GM21390 (cell line): ENCODE measurements around the gene CDHR4.
"Not testable (repeated sequence)": the region's sequence is repeated elsewhere in the genome, so short reads cannot be mapped to it uniquely, and the experiment has no call there.

ENCODE experiments used
- ATAC-seq: cut with Tn5 transposase; IDR thresholded peaks from one replicate; pipeline ENCODE4 v1.9.1; 2021; ENCODE audit not compliant: unreplicated experiment

The CDHR4 gene

DNA sequence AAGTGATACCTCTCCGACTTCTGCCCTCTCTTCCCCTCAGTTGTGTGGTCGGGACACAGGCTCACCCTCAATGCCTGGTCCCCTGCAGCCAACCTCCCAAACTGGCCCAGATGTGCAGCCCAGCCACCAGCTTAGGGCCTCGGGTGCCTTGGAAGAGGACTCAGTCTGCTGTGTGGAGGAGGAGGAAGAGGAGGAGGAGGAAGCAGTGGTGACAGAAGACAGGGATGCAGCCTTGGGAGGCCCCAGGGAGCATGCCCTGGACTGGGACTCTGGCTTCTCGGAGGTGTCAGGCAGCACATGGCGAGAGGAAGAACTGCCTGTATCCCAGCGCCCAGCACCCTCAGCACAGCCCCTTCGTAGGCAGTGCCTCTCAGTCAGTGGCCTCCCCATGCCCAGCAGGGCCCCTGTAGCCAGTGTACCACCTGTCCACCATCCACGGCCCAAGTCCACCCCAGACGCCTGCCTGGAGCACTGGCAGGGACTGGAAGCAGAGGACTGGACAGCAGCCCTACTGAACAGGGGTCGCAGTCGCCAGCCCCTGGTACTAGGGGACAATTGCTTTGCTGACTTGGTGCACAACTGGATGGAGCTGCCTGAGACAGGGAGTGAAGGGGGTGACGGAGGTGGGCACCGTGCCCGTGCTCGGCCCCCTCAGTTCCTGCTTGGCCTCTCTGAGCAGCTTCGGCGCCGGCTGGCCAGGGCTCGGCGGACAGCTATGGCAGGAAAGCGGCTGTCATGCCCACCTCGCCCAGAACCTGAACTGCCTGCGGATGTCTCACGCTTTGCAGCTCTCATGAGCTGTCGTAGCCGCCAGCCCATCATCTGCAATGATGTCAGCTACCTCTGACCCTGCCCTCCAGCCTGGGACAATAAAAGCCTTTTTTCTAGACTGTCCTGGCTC, 4.7 kb upstream of the CDHR4 start:
- no peak for ATAC-seq

GRCh38 chr3:49803465-49804140, 3.9 kb upstream of the CDHR4 start:
- ATAC-seq: peak; percentile 7

GRCh38 chr3:49802719-49803464, 3.2 kb upstream of the CDHR4 start, which contains the start of gene INKA1:
TSS of gene INKA1 (plus strand) at chr3:49803261. CDS start at chr3:49803393, 132 bp downstream.
- peak; percentile 58 for ATAC-seq

GRCh38 chr3:49801160-49801559, 1.5 kb upstream of the CDHR4 start:
- no peak for ATAC-seq

DNA sequence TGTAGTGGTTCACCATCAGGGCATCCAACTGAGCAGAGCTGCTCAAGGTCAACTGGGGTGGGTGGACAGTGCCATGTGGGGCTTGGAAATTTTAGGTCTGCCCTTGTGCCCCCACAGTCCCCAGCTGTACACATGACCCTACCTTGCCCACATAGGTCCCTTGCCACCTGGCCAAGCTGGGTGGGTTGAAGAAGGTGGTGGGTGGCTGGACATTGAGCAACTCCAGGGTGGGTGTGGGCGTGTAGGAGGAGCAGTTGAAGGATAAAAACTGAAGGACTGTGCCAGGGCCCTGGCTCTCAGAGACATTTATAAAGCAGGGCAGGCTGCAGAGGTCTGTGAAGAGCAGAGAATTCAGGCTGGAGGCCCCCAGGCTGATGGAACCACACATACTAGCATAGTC, 568 bp downstream of the CDHR4 start:
- ATAC-seq: no peak

GRCh38 chr3:49794926-49795905, 4.5 kb downstream of the CDHR4 start:
- no peak for ATAC-seq

DNA sequence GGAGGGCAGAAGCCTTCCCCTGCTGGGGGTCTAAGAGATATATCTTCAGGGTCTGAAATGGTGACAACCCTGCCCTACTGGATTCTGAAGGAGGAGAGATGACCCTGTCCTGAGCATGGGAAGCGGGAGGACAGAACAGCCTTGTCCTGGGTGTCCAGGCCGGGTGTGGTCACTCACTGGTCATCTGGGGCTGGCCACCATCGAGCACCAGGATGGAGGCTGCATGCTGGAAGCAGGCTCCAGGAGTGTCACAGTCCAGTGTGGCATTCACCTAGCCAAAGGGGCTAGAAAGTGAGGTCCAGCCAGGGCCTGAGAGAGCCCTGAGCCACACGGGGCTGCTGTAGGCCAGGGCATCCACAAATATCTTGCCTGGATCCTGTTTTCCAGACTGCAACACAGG, 5.2 kb downstream of the CDHR4 start:
- no peak for ATAC-seq

DNA sequence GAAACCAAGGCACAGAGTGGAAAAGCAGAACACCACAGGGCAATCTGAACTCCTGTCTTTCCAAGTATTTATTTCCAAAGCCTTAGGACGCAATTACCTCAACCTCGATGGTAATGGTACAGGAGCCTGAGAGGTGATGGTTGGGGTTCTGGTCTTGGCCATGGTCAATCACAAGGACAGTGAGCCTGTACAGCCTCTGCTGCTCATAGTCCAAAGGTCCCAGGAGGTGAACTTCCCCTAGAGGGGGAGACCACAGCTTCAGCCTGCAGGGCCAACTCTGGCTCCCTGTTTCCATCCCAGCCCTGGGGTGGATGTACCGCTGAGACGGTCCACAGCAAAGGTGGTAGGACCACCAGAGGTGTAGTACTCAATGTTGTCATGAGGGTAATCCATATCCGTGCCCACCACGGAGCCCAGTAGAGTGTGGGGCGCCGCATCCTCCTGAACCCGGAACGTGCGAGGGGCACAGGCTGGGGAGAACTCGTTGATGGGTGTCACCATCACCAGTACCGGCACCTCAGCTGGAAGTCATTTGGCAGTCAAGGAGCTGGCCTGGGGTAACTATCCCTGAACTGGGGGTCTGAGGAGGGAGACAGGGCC, 6.1 kb downstream of the CDHR4 start:
- ATAC-seq: no peak

- ATAC-seq: no peak
These were observed 7.1 kb downstream of the CDHR4 start for GRCh38 chr3:49792371-49793150.

- no peak for ATAC-seq
These were observed 8.1 kb downstream of the CDHR4 start for GRCh38 chr3:49791571-49791970.

GRCh38 chr3:49790626-49791411, 8.9 kb downstream of the CDHR4 start:
- no peak for ATAC-seq

DNA sequence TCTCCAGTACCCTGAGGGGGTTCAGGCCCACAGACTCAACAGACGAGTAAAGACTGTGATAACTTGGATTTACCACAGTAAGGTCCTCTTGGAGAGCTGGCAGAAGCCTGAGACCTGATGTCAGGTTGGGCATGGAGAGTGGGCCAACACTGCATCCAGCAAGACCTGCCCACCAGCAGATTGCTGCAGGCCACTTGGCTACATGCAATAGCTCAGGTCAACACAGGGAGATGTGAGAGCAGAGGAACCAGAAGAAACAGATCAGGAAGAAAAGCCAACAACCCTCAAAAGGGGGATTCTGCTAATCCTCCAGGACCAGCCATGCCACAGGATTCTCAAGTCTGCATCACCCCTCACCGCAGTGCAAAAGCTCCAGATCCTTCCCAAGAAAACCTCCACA, 11.6 kb downstream of the CDHR4 start:
- no peak for ATAC-seq

DNA sequence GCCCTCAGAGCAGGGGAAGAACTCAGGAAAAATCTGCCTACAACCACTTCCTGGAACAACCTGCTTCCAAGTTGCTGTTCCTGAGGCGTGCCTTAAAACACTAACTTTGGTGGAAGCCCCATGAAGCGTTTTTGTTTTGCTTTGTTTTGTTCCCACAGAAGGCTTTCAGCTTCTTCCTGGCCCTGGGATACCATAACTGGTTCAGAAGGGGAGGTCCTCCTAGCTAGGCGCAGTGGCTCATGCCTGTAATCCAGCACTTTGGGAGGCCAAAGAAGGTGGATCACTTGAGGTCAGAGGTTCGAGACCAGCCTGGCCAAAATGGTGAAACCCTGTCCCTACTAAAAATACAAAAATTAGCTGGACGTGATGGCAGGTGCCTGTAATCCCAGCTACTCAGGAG, 12.1 kb downstream of the CDHR4 start:
- ATAC-seq: no peak

DNA sequence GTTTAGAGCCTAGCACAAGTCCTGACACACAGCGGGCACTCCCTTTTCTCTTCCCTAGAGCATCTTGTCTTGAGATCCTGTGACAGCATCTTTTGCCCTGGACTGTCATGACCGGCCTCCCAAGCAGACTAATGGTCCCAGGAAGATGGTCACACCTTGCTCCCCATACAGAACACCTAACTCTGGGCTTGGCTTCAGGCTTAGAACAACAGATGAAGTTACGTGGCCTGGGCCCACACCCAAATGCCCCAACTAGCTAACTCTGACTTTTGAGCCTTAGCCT, 12.6 kb downstream of the CDHR4 start:
- no peak for ATAC-seq

DNA sequence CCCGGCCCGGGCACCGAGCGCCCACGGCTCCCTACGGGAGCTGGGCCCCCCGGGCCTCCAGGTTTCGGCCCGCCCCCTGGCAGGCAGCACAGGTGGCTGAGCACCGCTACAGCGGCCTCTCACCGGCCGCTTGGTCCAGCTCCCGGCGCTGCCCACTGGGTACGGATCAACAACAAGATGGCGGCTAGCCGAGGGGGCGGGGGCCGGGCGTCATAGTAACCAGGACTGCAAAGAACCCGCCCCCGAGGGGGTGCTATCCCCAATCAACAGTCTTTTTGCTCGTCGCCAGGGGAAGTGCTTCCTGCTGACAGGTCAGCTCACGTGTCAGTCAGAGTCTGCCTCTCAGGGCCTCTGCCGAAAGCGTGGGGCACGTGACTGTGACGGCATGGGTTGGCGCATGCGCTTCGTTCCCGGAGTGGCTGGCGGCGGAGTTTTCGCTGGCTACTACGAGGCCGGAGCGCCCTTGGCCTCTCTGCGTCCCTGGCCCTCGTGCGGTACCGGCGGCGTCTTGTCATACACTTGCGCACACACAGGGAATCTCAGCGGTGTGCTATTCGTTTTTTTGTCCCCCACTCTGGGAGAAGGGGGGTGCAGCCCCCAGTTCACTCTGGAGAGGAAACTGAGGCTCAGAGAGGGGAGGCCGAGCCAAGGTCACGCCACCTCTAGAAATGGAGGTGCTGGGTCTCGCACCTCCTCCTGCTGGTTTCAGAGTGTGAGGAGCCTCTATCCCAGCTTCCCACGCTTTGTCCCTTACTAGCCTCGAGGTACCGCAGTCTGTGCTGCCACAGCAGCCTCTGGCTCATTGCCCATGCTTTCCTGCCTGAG, 13.1 kb downstream of the CDHR4 start, which contains the start of gene IP6K1:
Gene IP6K1, minus strand, starts transcription at position 186 of the 825 bp plus-strand sequence. CDS start 38,502 bp downstream, outside the sequence.
- peak; percentile 99 for ATAC-seq

GRCh38 chr3:49785565-49786356, 13.9 kb downstream of the CDHR4 start:
- ATAC-seq: peak; percentile 44

GRCh38 chr3:49782277-49782676, 17.4 kb downstream of the CDHR4 start:
- not testable (repeated sequence) for ATAC-seq
